MG63 (cell line): ENCODE data around the gene STOM. TPM values are rescaled to one million over a fixed set of nuclear protein-coding genes. Genes with fewer than 3 reads are reported as not detected.

Experiments used
- DNase-seq: peaks from one replicate; pipeline ENCODE4 v3.0.0-alpha.2; 2020
- H3K27me3 ChIP-seq: fragments of 250-450 bp; sonication (Bioruptor Pico); 2 replicates; pipeline ENCODE4 v1.5.1; 2020; ENCODE audit warnings: mild to moderate bottlenecking, moderate library complexity
- H3K36me3 ChIP-seq: fragments of 250-450 bp; sonication (Bioruptor Pico); 2 replicates; pipeline ENCODE4 v1.5.1; 2020; ENCODE audit warnings: mild to moderate bottlenecking, moderate library complexity
- H3K4me3 ChIP-seq: fragments of 250-450 bp; sonication (Bioruptor Pico); 2 replicates; pipeline ENCODE4 v1.5.1; 2020; ENCODE audit warnings: mild to moderate bottlenecking, moderate library complexity
- H3K9me3 ChIP-seq: fragments of 250-450 bp; sonication (Bioruptor Pico); 2 replicates; pipeline ENCODE4 v1.5.1; 2020; ENCODE audit warnings: mild to moderate bottlenecking, moderate library complexity
- total RNA-seq: library from RNA; depleted of rRNA; stranded (reverse); fragments of >200 nt; shearing (Covaris generic); gene quantifications from 2 replicates; pipeline ENCODE4 v1.2.3, GENCODE V29; 2014; ENCODE audit warnings: low replicate concordance

The STOM gene
- total RNA-seq, 1 experiment from 2014 or later: 108 TPM

DNA sequence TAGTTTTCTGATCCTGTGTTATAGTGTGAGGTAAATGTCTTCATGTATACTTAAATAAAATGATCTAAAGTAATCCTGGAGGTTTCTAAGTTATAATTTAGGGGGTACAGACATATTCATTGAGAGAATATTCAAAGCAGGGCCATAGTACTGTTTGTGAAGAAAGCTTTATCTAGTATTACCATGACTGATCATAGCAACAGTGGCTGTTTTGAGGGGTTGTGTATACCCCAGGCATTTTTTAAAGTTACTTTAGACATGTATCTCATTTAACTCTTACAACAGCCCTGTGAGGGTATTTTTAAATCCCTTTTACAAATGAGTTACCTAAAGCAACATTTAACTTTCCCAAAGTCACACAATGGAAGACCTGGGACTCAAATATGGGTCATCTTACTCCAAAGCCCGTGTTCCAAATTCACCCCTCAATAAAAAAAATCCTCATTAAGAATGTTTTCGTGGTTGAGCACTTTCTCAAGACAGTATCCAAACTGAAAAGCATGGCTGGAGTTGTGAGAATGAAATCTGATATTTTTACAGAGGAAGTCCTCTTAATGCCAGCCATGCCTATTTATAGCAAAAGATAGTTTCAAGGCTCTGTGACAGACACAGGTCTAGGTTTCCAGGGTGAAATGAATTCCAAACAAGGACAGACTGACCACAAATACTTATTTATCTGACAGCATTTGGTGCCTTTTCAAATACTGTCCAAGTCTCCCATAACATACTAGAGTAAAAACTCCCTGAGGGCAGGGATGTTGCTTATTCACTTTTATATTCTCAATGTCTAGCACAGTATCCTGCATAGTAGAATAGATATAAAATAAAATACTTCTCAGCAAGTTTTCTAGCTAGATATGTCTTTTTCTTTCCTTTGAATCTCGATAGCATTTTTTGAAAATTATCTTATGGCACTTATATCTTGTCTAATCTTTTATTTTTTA lies 10.4 kb downstream of the STOM start:
- H3K27me3 ChIP-seq: no peaks in the 10 kb centered on the region
- no peak for DNase-seq
- no peaks in the 10 kb centered on the region for H3K9me3 ChIP-seq
- peaks cover 57% of the 10 kb centered on the region for H3K36me3 ChIP-seq
- no peak overlapping the region for H3K4me3 ChIP-seq

DNA sequence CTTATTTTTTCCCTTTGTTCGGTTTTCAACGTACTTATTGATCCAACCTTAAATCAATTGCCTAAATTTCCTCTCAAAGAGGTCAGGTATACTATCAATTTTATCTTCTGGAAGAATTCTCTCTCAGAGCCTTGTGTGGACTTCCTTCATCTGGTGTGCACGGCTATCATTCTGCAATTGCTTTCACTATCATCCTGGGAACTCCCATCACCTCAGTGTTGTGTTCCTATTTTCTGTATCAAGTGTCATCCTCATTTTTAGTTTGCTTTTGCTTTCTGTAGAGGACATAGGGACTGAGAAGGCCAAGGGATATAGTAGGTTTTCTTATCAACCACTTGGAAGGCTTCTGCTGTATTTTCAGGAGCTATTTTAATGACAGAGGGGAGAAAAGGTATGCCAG lies 11.3 kb downstream of the STOM start:
- no peak for DNase-seq
- Histone ChIP-seq H3K36me3 (peaks cover 58% of the 10 kb centered on the region), H3K27me3 (no peaks in the 10 kb centered on the region), H3K9me3 (no peaks in the 10 kb centered on the region), H3K4me3 (no peak overlapping the region)

DNA sequence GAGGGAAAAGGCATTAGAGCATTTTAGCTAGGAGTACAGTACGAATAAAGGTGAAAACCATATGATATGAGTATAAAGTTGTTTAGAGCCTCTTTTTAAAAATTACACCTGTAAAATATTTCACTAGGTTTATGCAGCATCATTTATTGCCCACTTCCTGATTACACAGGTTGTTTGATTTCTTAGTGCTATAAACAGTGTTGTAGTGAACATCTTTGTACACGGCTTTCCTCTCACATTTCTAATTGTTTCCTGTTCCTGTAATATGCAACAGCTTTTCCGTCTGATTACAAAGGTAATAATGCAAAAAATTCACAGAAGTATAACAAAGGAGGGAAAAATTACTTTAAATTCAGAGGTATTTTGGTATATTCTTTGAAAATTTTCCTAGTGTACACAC lies 13.0 kb downstream of the STOM start:
- no peak overlapping the region for H3K4me3 ChIP-seq
- H3K36me3 ChIP-seq: peaks cover 71% of the 10 kb centered on the region
- no peak for DNase-seq
- H3K27me3 ChIP-seq: no peaks in the 10 kb centered on the region
- H3K9me3 ChIP-seq: no peaks in the 10 kb centered on the region

DNA sequence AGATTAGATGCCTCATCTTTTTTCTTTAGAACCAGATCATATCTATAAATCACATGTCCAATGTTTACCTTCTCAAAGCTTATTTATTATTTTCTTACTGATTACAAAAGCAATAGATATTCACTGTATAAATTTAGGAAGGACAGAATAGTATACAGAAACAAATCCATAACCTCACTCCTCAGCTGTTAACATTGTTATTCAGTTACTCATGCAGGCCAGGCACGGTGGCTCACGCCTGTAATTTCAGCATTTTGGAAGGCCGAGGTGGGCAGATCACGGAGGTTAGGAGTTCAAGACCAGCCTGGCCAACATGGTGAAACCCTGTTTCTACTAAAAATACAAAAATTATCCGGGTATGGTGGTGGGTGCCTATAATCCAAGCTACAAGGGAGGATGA lies 15.3 kb downstream of the STOM start:
- Histone ChIP-seq H3K36me3 (peaks cover 75% of the 10 kb centered on the region), H3K27me3 (no peaks in the 10 kb centered on the region), H3K4me3 (no peak overlapping the region), H3K9me3 (no peaks in the 10 kb centered on the region)
- DNase-seq: peak; percentile 57

DNA sequence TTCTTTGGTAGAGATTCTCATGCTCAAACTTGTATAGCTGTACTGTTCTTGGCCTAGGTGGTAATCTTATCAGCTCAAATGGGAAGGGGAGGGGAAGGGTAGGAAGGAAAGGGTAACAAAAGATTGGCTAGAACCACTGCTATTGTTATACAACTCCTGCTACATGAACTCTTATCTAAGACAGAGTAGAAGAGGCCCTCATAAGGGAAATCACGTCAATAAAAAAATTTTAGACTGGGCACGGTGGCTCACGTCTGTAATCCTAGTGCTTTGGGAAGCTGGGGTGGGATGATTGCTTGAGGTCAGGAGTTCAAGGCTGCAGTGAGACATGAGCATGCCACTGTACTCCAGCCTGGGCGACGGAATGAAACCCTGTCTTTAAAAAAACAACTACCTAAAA lies 15.9 kb downstream of the STOM start:
- peaks cover 76% of the 10 kb centered on the region for H3K36me3 ChIP-seq
- H3K9me3 ChIP-seq: no peaks in the 10 kb centered on the region
- H3K27me3 ChIP-seq: no peaks in the 10 kb centered on the region
- DNase-seq: no peak
- no peak overlapping the region for H3K4me3 ChIP-seq

DNA sequence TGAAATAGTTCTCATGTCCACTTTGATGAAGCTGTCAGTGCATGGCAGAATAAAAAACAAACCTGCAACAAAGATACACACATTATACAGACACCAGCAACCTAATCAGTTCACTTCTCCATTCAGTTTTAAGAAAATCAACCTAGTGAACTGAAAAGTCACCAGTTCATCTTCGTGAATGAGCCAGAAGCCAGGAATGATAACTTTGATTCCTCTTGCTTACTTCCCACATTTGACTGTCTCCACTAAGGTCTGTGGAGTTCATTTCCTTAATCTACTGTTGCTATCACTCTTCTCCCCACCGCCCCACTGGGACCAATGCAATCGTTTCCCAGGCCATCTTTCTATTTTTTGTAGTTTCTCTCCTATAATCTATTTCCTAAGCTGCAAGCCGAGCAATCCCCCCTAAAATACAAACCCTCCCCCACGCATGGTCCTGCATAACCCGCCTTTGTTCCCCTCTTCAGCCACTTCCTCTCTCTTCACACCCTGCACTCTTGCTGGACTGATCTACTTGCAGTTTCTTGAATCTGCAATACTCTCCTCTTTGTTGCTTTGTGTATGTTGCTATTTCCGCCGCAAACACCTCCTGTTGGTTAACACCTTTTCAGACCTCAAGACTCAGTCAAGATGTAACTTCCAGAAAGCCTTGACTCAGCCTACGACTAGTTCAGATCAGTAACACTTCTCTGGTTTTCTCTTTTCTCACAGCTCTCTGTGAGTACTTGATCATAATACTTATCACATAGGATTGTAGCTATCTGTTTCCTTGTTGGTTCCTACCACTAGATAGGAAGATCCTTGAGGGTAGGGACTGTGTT lies 16.6 kb downstream of the STOM start:
- Histone ChIP-seq H3K9me3 (no peaks in the 10 kb centered on the region), H3K27me3 (no peaks in the 10 kb centered on the region), H3K36me3 (peaks cover 77% of the 10 kb centered on the region), H3K4me3 (no peak overlapping the region)
- no peak for DNase-seq

DNA sequence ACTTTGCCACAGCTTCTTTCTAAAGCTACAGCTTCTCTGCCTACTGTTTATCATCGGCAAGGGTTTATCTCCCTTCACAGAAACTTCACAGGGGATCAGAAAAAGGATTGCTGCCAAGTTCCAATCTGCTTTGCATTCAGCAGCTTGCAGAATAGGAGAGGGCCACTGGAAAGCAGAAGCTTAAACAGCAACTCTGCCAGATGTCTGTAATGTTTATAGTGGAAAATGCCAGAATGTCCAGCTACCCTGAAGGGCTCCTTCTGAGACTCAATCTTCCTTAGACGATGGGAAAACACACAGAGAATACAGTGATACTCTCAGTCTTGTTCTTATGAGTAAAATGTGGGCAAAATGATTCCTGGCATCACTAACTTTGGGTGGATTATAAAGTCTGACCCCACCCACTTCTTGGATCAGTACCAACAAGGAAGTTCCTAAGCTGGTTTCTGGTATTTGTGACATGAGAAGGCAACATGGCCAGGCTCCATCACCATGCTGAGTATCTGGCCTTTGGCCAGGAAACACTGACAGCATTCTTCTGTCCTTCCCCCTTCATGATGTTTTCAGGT lies 19.0 kb downstream of the STOM start:
- Histone ChIP-seq H3K4me3 (no peak overlapping the region), H3K9me3 (no peaks in the 10 kb centered on the region)
- DNase-seq: peak; percentile 86

DNA sequence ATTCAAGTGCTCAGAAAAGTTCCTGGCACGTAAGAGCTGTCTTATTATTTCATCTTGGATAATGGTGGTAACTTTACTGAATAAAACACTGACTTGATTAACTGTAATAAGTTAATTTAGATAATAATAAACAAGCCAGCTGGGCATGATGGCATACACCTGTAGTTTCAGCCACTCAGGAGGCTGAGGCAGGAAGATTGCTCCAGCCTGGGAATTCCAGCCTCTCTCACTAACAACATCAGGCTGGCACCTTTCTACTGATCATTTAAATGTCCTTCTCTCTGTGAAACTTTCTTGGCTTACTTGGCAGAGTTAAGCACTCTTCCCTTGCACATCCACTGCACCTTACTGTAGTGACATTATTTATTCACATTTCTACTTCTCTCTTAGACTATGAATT lies 20.0 kb downstream of the STOM start:
- no peak for DNase-seq
- H3K4me3 ChIP-seq: no peak overlapping the region
- H3K36me3 ChIP-seq: peaks cover 85% of the 10 kb centered on the region
- H3K27me3 ChIP-seq: no peaks in the 10 kb centered on the region
- no peaks in the 10 kb centered on the region for H3K9me3 ChIP-seq

More for the DNA sequence above, 19.0 kb downstream of the STOM start:
- H3K36me3 ChIP-seq: peaks cover 85% of the 10 kb centered on the region
- H3K27me3 ChIP-seq: no peaks in the 10 kb centered on the region

DNA sequence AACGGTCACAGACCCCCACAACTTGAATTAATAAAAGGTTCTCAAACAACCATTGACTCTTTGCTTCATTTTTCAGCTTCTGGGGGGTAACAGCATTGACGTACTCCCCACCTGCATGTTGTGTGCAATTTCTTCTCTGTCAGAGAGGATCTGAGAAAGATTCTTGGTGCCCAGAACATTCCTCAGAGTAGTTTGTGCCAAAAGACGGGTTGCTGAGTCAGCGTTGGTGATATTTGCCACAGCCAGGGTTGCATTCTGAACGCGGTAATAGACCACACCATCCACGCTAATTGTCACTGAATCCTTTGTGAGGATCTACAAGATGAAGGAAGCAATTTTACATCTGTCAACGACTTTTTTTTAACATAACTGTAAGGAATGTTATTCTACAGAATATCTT lies 21.0 kb downstream of the STOM start:
- DNase-seq: peak; percentile 62
- peaks cover 86% of the 10 kb centered on the region for H3K36me3 ChIP-seq
- no peaks in the 10 kb centered on the region for H3K27me3 ChIP-seq
- no peak overlapping the region for H3K4me3 ChIP-seq
- no peaks in the 10 kb centered on the region for H3K9me3 ChIP-seq

DNA sequence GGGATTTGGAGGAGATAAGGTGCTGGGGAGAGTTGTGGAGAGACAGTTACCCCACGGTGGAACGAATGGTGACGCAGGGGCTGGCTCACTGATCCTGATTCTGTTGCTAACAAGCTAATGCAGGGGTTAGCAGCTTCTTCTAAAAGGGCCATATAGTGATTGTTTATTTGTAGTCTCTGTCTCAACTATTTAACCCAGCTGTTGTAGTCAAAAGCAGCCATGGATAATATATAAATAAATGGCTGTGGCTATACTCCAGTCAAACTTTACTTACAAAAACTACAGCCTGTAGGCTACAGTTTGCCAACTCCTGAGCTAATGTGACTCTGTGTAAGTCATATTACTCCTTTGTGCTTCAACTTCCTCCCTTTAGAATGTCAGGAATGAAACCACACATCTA lies 21.8 kb downstream of the STOM start:
- no peak for DNase-seq
- no peaks in the 10 kb centered on the region for H3K9me3 ChIP-seq
- no peak overlapping the region for H3K4me3 ChIP-seq
- H3K27me3 ChIP-seq: no peaks in the 10 kb centered on the region
- peaks cover 86% of the 10 kb centered on the region for H3K36me3 ChIP-seq

DNA sequence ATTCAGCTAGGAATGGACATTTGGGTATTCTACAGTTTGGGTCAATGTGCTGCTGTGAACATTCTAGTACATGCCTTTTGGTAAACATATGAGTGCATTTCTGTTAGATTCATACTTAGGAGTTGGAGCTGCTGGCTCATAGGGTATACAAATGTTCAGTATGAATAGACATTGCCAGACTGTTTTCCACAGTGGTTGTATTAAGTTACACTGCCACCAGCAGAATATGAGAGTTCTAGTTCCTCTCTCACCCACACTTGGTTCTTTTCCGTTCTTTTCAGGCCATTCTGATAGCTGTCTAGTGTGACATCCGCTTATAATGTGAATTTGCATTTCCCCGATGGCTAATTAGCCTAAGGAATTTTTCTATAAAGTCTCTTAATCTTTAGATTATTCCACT lies 25.0 kb downstream of the STOM start:
- no peak for DNase-seq
- Histone ChIP-seq H3K9me3 (no peaks in the 10 kb centered on the region), H3K4me3 (no peak overlapping the region), H3K36me3 (peaks cover 94% of the 10 kb centered on the region), H3K27me3 (no peaks in the 10 kb centered on the region)

DNA sequence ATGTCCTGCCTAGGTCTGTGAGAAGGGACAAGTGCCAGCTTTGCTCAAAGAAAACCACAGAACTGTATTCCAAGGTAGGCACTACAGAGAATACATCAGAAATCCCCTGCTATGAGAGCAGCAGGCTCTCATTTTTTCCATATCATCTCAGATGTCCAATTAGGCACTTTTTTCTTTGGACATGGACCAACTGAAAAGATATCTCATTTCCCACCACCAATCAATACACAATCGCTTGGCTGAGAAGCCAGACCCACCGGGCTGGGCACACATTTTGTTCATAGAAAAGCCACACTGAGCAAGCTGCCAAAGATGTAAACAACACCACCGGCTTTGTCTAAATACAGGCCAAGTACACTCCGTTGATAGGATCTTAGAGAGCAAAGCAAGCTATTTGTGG lies 25.9 kb downstream of the STOM start:
- no peak for DNase-seq
- Histone ChIP-seq H3K27me3 (no peaks in the 10 kb centered on the region), H3K9me3 (no peaks in the 10 kb centered on the region), H3K4me3 (no peak overlapping the region), H3K36me3 (peaks cover 94% of the 10 kb centered on the region)

DNA sequence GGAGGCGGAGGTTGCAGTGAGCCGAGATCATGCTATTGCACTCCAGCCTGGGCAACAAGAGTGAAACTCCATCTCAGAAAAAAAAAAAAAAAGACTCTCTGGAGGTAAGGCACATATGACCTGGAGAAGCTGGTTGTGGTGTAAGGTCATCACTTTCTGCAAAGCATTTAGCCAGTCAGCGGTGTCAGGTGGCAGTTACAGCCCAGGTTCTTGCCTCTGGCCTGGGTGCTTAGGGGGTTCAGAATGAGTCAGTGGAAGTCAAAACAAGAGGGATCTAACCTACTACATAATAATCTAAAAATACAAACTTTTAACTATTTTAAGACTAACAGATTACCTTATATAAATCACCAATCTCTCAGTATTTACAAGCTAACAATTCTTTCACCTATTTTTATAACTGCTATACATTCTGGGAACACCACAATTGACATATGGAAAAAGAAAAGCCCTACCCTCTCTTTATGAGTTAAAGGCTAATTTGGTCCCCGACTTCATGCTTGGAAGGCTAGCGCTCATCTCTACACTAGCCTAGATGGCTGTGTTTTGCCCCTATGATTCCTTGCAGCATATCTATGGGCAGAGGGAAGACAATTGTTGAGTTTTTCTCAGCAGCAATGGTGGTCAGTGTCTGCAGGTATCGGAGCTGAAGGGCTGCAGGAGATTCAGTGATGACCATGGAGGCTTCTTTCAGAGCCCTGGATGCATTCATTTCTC lies 29.2 kb downstream of the STOM start:
- H3K36me3 ChIP-seq: peaks cover 93% of the 10 kb centered on the region
- DNase-seq: no peak

DNA sequence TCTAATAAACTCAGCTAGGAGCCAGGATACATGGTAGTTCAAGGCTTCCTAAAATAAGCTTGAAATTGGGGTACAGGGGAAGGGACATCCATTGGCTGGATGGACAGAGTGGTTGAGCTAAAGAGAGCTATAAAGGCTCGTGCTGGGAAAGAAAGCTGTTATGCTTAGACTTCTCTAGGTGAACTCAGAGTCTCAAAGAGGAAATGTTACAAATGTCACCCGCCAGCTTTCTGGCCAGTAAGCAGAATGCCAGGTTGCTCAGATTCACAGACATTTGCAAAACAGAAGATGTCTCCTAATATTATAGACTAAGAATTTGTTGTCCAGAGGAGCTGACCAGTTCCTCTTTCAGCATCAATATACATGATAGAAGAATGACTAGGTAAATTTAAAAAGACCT lies 30.6 kb downstream of the STOM start:
- Histone ChIP-seq H3K27me3 (no peaks in the 10 kb centered on the region), H3K4me3 (no peak overlapping the region), H3K9me3 (no peaks in the 10 kb centered on the region), H3K36me3 (peaks cover 90% of the 10 kb centered on the region)
- DNase-seq: no peak

More for the DNA sequence above, 29.2 kb downstream of the STOM start:
- H3K4me3 ChIP-seq: no peak overlapping the region
- H3K27me3 ChIP-seq: no peaks in the 10 kb centered on the region
- no peaks in the 10 kb centered on the region for H3K9me3 ChIP-seq

DNA sequence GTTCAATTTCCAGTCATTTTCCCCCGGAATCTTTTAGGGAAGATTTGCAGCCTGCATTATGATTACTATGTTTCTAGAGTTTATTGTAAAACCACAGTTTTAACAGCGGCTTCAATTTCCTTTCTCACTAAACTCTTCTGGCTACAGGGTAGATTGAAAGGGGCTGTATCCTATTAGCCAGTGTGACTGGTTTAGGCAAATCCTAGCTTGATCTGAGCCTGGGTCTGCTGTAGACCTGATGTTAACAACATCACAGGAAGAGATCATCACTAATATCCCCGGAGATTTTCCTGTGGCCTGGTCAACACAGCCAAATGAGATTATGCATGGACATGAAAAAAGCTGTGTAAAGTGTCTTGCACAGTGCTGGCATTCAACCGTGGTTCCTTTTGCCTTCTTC lies 33.4 kb downstream of the STOM start:
- DNase-seq: no peak
- Histone ChIP-seq H3K4me3 (no peak overlapping the region), H3K9me3 (no peaks in the 10 kb centered on the region), H3K27me3 (no peaks in the 10 kb centered on the region), H3K36me3 (peaks cover 74% of the 10 kb centered on the region)

DNA sequence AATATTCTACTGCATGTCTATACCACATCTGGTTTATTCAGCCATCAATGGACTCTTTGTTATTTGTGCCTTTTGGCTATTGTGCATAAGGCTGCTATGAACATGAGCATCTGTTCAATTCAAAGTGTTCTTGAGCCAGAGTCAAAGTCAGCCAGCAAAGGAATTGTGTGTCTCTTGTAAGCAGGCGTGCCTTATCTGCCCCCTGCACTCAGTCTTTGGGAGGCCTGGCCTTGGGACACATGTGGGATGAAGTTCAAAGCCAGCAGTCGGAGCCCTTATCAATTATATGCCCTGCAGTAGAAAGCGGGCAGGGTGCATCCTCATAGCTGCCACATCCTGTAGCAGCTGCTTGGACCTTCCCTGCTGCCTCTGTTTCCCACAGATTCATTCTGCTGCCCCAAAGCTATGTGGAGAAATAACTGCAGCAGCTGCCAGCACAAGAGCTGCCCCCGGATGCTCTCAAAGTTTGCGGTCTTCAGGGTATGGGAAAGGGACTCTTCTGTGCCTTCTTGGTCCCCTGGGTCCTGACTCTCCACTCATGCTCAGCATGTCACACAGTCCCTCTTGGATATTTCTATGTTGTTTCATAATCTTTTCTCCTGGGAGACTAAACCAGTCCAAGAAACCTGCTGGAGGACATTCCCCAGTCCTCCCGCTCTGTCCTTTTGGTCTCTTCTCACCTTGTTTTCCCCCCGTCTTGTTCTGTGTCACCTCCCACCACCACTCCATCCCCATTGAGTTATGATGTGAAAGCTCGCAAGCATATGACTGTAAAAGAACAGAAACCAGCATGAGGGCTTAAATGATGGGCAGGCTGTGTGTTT lies 35.9 kb downstream of the STOM start:
- Histone ChIP-seq H3K36me3 (peaks cover 74% of the 10 kb centered on the region), H3K4me3 (no peak overlapping the region), H3K27me3 (no peaks in the 10 kb centered on the region), H3K9me3 (no peaks in the 10 kb centered on the region)
- DNase-seq: no peak
